Measurements from ENCODE around the gene DMRTB1.

The DMRTB1 gene

GRCh38 chr1:53435151-53435550 is 24.0 kb upstream of the DMRTB1 start:
- no peak for DNase-seq

- no peak for DNase-seq
Measured at GRCh38 chr1:53438427-53439336, 20.5 kb upstream of the DMRTB1 start.

DNA sequence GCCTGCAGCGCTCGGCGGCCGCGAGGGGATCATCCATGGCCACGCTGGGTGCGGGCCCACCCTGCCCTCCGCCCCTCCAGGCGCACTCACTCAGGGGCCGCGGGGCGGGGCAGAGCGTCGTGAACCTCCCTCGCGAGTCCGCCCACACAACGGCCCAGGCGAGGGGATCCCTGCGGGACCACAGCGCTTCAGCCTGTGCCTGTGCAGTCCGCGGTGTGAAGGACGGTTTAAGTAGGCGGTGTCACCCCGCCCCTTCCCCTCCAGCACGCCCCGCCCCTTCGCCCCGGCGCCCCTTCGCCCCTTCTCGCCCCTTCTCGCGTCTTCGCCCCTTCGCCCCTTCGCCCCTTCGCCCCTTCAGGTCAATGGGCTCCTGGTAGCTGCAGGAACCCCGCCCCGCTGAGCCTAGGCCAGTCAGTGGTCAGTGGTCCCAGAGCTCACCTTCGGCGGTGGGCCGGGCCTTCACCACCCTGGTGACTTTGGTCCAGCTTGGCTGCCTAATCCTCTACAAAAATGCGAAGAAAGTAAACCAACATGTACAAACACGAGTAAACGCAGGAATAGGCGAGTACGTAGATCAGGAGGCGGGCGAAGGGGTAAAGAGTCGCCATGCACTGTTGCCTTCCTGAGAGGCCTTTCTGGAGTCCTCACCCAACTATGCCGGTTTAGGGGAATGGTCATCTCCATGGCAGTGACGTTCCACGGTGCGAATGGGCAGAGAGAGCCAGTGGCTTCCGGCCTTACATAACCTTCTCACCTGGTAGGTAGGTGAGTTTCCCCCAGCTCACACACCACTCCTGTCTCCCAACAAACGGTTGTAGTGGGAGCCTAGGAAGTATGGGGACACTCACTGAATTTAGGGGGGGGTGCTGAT is 19.6 kb upstream of the DMRTB1 start:
- DNase-seq = no peak

- DNase-seq = no peak
Measured at GRCh38 chr1:53440633-53441032, 18.6 kb upstream of the DMRTB1 start.

DNA sequence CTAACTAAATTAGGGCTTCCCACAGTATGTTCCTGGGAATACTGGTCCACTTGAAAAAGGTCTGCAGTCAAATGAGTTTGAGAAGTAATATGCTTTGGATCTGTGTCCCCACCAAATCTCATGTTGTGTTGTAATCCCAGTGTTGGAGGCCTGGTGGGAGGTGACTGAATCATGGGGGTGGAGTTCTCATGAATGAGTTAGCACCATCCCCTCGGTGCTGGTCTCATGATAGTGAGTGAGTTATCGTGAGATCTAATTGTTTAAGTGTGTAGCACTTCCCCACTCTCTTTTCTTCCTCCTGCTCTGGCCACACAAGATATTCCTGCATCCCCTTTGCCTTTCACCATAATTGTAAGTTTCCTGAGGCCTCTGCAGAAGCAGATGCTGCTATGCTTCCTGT is 16.9 kb upstream of the DMRTB1 start:
- no peak for DNase-seq

- no peak for DNase-seq
Measured at GRCh38 chr1:53446051-53446450, 13.1 kb upstream of the DMRTB1 start.

DNA sequence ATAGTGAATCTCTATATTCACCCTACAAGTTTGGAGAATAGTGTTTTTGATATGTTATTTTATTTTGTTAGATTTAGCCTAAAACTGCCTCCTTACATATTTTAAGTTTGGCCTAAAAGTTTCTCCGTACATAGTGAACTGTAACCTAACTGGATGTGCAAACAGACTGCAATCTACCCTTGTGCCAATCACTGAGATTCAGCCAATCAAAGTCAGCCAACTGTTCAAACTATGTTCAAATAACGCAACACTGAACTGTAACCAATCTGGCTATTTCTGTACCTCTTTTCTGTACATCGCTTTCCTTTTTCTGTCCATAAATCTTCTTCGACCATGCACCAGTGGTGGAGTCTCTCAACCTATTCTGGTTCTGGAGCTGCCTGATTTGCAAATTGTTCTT is 11.8 kb upstream of the DMRTB1 start:
- no peak for DNase-seq

DNA sequence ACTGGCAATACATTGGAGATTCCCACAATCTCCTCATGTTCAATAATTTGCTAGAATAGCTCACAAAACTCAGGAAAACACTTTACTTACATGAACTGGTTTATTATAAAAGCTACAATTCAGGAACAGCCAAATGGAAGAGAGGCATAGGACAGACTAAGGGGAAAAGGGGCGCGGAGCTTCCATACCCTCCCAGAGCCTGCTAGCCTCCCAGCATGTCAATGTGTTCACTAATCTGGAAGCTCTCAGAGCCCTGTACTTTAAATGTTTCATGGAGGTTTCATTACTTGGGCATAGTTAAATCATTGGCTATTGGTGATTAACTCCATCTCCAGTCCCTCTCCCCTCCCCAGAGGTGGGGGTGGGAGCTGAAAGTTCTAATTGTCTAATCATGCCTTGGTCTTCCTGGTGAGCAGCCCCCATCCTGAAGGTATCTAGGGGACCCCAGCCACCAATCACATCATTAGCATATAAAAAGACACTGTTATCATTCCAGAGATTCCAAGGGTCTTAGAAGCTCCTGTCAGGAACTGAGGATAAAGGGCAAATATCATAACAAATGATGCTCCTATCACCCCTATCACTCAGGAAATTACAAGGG is 10.9 kb upstream of the DMRTB1 start:
- no peak for DNase-seq

- DNase-seq = no peak
Measured at GRCh38 chr1:53449021-53449420, 10.2 kb upstream of the DMRTB1 start.

DNA sequence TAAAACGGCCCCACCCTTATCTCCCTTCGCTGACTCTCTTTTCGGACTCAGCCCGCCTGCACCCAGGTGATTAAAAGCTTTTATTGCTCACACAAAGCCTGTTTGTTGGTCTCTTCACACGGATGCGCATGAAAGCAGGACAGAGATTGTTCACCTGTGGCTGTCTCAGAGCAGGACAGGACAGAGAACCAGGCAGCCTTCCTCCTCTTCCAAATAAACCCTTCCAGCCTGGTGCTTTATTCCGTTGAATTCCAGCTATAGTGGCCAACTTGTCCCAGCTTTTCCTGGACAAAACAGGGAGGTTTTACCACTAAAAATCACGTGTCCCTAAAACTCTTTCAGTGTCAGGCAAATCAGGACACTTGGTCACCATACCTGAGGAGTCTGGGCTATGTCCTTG is 9.5 kb upstream of the DMRTB1 start:
- DNase-seq = no peak

DNA sequence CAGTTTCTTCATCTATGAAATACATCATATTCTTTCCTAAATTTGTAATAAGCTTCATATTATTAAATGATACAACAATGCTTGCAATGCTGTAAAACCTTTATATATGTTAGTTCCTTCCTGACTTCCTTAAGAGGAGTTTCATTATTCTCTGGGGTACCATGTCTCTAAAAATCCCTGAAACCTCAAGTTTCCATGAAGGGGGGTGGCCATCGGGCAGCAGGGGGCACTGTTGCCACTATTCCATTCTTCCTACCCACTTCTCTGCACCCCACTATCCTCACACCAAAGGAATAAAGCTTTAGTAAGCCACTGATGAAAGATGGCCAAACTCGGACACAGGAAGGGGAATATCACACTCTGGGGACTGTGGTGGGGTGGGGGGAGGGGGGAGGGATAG is 9.0 kb upstream of the DMRTB1 start:
- no peak for DNase-seq

GRCh38 chr1:53454019-53454418 is 5.2 kb upstream of the DMRTB1 start:
- DNase-seq = no peak

- DNase-seq = no peak
Measured at GRCh38 chr1:53455364-53455991, 3.7 kb upstream of the DMRTB1 start.

GRCh38 chr1:53458634-53459033 is 565 bp upstream of the DMRTB1 start:
- no peak for DNase-seq

DNA sequence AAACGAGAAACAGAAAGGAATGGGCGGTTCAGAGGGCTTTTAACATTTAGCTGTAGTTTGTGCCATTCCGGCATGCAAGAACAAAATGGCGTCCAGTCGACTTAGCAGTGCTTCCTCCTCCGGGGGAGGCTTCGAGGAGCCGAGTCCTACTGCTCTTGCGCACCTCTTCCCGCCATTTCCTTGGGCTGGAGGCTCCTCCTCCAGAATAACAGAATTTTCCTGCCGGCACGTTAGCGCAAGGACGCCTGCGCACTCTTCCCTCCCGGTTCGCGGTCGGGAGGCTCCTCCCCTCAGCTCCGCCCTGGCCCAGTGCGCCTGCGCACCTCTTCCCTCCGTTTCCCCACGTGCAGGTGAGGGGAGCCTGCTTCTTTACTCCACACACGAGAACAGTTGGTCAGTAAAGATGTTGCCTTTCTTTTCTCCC is 1.0 kb downstream of the DMRTB1 start:
- DNase-seq = no peak

- peak; percentile 52 for DNase-seq
Measured at GRCh38 chr1:53460666-53461322, 1.6 kb downstream of the DMRTB1 start.

DNA sequence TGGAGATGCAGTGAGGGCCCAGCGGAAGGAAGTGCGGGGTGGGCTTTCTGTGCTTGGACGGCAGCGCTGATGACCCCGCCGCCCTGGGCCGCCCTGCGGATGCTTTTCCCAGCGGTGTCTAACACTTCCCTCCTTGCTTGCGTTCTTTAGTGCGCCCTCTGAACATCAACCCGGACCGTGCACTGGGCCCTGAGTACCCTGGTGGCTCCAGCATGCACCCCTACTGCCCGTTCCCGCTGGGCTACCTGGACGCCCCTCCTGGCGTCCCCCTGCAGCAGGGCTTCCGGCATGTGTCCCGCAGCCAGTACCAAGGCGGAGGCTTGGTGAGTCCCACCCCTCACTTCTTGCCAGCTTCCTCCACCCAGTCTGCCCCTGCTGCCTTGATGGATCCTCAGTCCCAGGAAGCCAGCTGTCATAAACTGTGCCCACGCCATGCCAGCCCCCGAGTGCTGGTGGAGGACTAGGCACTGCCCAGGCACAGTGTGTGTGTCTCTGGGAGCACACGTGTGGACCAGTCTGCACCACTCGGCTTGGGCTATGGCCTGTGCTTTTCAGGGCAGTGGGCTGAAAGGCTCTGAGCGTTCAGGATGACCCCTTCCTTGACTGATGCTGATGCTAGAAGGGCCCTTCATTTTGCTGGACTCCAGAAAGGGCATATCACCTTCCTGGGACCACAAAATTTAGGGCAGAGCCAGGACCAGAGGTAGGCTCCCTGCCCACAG is 2.3 kb downstream of the DMRTB1 start:
- DNase-seq = no peak

DNA sequence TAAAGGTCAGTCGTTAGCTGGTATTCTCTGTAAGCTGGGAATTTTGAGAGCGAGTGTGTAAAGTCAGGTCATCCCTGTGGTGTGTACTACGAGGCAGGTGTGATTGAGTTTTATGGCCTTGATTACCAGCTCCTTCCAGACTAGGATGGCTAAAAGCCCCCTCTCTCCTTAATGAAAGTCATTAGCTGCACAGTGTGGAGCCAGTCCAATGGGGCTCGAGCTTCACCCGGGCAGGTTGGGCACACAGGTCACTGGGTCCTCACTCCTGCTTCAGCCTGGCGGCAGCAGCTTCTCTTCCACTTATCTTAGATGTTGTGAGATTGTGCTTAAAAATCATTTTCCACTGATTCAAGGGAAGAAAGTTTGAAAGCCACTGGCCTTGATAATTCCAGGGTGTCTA is 3.0 kb downstream of the DMRTB1 start:
- DNase-seq = no peak

DNA sequence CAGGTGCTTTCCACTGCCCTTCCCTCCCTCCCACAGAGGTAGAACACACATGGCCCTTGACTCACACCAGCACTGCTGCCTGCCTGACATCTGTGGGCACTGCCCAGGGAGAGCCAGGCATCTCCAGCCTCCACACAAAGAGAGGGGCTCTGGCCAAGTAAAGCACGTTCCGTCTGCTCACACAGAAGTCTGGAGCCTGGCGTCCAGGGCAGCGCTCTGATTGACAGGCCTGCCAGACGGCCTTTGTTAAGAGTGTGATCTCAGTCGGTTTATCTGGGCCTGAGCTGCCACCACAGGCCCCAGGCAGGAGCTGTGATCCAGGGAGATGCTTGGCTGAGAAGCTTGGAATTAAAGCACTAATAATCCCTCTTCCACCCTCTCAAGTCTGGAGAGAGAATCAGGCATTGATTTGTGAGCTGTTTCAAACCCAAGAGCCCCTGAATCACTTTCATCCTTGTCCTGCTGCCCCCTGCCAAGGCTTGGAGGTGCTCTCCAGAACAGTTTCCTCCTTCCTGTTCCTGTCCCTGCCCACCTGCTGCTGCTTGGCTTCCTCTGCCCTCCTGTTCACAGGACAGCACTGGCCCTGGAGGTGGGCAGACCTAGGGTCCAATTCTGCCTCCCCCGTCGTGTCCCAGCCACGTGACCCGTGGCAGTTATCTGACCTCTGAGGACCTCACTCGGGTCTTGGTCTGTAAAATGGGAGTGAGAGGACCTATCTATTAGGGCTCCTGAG is 3.7 kb downstream of the DMRTB1 start:
- no peak for DNase-seq
